Spleen (tissue), 7 donors: ENCODE results near the gene GGPS1.

Source experiments
- CTCF ChIP-seq, 11 experiments: fragments of 200-600 bp in 7 of 11; fragments of 450-650 bp in 4 of 11; sonication (generic) in 4 of 11; IDR thresholded peaks in 8 of 11; conservative IDR thresholded peaks in 3 of 11; 1 replicate in 7 of 11; 2 replicates in 4 of 11; pipeline versions ENCODE4 v1.4.0 to v1.8.0; 2016 to 2021; ENCODE audit warnings: antibody characterized with exemption in 11 of 11, inconsistent platforms in 4 of 11, mild to moderate bottlenecking in 1 of 11
- POLR2A ChIP-seq, 3 donors: fragments of 450-650 bp; IDR thresholded peaks; one replicate each; pipeline ENCODE4 v1.5.1; 2017; ENCODE audit warnings: antibody characterized with exemption in 3 of 3, mild to moderate bottlenecking in 1 of 3
- donor health status: DM: no; HTN: no; CAD: no; lungs with moderate emphysema.
- donor health status: DM: no; HTN: no; CAD: no.
- donor health status: DM: no; HTN: no; CAD: no.

- TF ChIP-seq POLR2A (IDR thresholded peaks at IDR 0.05) (no peak), CTCF (IDR thresholded peaks at IDR 0.05 in 8 of 11, conservative IDR thresholded peaks at IDR 0.05 in 3 of 11) (no peak)
Measured at GRCh38 chr1:235304549-235305451, 23.6 kb upstream of the GGPS1 start.
